Immature natural killer cell (primary cell): ENCODE results near the gene ARF4. TPM values are rescaled to one million over a fixed set of nuclear protein-coding genes. Genes with fewer than 3 reads are reported as not detected.
A peak's percentile ranks its signal among the peaks of the same experiment; 100 is the strongest.

Experiments used
- DNase-seq, 3 donors: peaks; one replicate each; pipeline ENCODE4 v3.0.0; 2022; ENCODE audit warnings: mixed read lengths in 1 of 3
- H3K27ac Mint-ChIP-seq, 6 donors: one replicate each; pipeline ENCODE4 v1.8.0; 2020; ENCODE audit warnings: mixed read lengths in 6 of 6, mild to moderate bottlenecking in 5 of 6, inconsistent platforms in 4 of 6, moderate library complexity in 3 of 6
- H3K27me3 Mint-ChIP-seq, 3 donors: one replicate each; pipeline ENCODE4 v1.8.0; 2020 to 2021; ENCODE audit warnings: low read depth in 3 of 3, mild to moderate bottlenecking in 3 of 3, mixed read lengths in 3 of 3, moderate library complexity in 3 of 3, inconsistent platforms in 1 of 3
- H3K36me3 Mint-ChIP-seq, 3 donors: one replicate each; pipeline ENCODE4 v1.8.0; 2020; ENCODE audit warnings: mixed read lengths in 3 of 3, inconsistent platforms in 2 of 3, mild to moderate bottlenecking in 2 of 3
- H3K4me1 Mint-ChIP-seq, 2 donors: one replicate each; pipeline ENCODE4 v1.8.0; 2020; ENCODE audit warnings: inconsistent platforms in 2 of 2, mild to moderate bottlenecking in 2 of 2, mixed read lengths in 2 of 2, moderate library complexity in 1 of 2
- H3K4me3 Mint-ChIP-seq, 5 donors: one replicate each; pipeline ENCODE4 v1.8.0; 2020; ENCODE audit warnings: mild to moderate bottlenecking in 5 of 5, mixed read lengths in 5 of 5, inconsistent platforms in 3 of 5, moderate library complexity in 3 of 5
- H3K9me3 Mint-ChIP-seq, 6 donors: one replicate each; pipeline ENCODE4 v1.8.0; 2020; ENCODE audit warnings: mild to moderate bottlenecking in 6 of 6, mixed read lengths in 6 of 6, inconsistent platforms in 4 of 6, moderate library complexity in 3 of 6
- polyA plus RNA-seq, 3 donors: library from polyadenylated mRNA; unstranded; fragments of 300-500 nt; fragmentation: Illumina TruSeq; gene quantifications; one replicate each; pipeline ENCODE4 v1.2.3, GENCODE V29; 2021

Gene ARF4
- polyA plus RNA-seq, 3 donors from 2014 or later = 136 to 221 (median 158) TPM

DNA sequence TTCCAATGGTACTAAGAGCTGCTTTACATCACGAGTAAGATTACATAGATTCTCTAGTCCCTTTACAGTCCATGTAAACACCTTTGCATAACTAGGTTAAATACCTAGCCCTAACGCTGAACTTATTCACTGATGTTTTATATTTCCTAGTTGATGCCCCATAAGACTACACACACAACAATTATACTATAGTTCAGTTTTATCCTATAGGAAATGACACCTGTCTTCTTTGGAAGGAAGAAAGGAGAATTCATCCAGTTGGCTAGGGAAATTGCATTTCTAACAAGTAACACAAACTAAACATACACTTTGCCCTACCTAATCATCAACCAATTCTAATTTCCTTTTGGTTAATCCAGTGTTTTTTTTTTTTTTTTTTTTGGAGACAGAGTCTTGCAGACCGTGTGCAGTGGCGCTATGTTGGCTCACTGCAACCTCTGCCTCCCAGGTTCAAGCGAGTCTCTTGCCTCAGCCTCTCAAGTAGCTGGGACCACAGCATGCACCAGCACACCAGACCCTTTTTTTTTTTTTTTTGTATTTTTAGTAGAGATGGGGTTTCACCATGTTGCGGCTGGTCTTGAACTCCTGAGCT, 27.2 kb downstream of the ARF4 start:
- no peak overlapping the region for H3K4me3 Mint-ChIP-seq
- H3K4me1 Mint-ChIP-seq = peaks cover 0 to 8% of the 10 kb centered on the region in 2 donors
- no peaks in the 10 kb centered on the region for H3K9me3 Mint-ChIP-seq
- no peak for DNase-seq
- peaks cover 0 to 19% (median 5%) of the 10 kb centered on the region in 3 donors for H3K36me3 Mint-ChIP-seq
- peak overlapping the region in 1 of 6 donors; percentile 21 for H3K27ac Mint-ChIP-seq
- H3K27me3 Mint-ChIP-seq = no peaks in the 10 kb centered on the region

GRCh38 chr3:57559526-57559925, 37.6 kb downstream of the ARF4 start:
- DNase-seq = no peak
- H3K9me3 Mint-ChIP-seq = no peaks in the 10 kb centered on the region
- H3K4me3 Mint-ChIP-seq = peak overlapping the region in 3 of 5 donors; percentile 1 to 27 (median 15)
- peaks cover 4 to 11% (median 10%) of the 10 kb centered on the region in 3 donors for H3K27me3 Mint-ChIP-seq
- H3K36me3 Mint-ChIP-seq = peaks cover 0 to 13% (median 11%) of the 10 kb centered on the region in 3 donors
- H3K4me1 Mint-ChIP-seq = peaks cover 50 to 67% of the 10 kb centered on the region in 2 donors
- peak overlapping the region in 2 of 6 donors; percentile 23 to 45 for H3K27ac Mint-ChIP-seq

- no peaks in the 10 kb centered on the region for H3K9me3 Mint-ChIP-seq
- peak; percentile 49 to 53 (median 51) for DNase-seq
- H3K4me1 Mint-ChIP-seq = peaks cover 46 to 62% of the 10 kb centered on the region in 2 donors
- H3K27ac Mint-ChIP-seq = peak overlapping the region; percentile 96 to 100 (median 98)
- H3K27me3 Mint-ChIP-seq = peaks cover 4 to 11% (median 10%) of the 10 kb centered on the region in 3 donors
- peak overlapping the region; percentile 87 to 98 (median 91) for H3K4me3 Mint-ChIP-seq
- H3K36me3 Mint-ChIP-seq = peaks cover 0 to 8% (median 7%) of the 10 kb centered on the region in 3 donors
Measured at GRCh38 chr3:57557085-57557537, 40.0 kb downstream of the ARF4 start.

DNA sequence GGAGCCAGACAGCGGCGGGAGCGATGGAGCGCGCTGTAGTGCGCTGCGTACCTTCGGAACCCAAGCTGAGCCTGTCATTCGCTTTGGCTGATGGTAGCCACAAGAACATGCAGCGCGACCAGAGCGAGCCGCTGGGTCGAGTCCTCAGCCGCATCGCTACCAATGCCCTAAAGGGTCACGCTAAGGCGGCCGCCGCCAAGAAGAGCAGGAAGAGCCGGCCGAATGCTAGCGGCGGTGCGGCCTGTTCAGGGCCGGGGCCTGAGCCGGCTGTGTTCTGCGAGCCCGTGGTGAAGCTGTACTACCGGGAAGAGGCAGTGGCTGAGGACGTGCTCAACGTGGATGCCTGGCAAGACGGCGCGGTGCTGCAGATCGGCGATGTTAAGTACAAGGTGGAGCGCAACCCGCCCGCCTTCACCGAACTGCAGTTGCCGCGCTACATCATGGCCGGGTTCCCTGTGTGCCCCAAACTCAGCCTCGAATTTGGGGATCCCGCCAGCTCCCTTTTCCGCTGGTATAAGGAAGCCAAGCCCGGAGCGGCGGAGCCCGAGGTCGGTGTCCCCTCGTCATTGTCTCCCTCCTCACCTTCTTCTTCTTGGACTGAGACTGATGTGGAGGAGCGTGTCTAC, 40.6 kb downstream of the ARF4 start:
- H3K27me3 Mint-ChIP-seq = peaks cover 4 to 11% (median 10%) of the 10 kb centered on the region in 3 donors
- no peaks in the 10 kb centered on the region for H3K9me3 Mint-ChIP-seq
- H3K4me3 Mint-ChIP-seq = peak overlapping the region; percentile 87 to 98 (median 91)
- H3K4me1 Mint-ChIP-seq = peaks cover 46 to 62% of the 10 kb centered on the region in 2 donors
- H3K27ac Mint-ChIP-seq = peak overlapping the region; percentile 96 to 100 (median 98)
- H3K36me3 Mint-ChIP-seq = peaks cover 0 to 8% (median 7%) of the 10 kb centered on the region in 3 donors
- DNase-seq = no peak

DNA sequence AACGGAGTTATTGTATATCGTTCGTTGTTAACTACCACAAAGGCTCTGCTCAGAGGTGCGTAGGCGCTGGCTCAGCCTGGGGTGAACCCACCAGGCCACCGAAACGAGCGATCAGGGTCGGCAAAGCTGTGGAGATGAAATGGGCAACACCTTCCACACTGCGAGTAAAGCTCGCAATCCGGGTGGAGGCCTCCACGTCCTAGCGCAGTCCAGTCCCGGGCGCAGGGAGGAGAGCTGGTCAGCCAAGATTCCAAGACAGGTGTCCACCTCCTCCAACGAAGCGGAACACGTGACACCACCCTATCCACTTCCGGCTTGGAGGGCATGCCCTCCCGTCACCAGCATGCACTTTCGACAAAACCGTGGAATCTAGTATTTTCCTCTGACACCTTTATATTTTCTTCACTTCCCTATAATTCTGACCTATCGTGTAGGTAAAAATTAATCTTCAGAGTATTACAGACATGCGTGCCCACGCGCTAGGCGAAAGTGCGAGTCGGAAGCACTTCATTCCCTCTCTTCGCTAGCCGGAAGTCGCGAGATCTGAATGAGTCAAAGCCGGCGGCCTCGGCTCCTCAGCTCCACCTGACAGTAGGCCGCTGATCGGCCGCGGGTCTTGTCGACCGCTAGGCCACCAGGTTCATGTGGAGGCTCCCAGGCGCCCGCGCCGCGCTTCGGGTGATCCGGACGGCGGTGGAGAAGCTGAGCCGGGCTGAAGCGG, 41.2 kb downstream of the ARF4 start, which contains the start of gene PDE12:
PDE12 (plus strand) TSS at position 537 of the 721 bp plus-strand sequence; CDS start at position 643, 106 bp downstream.
- peak within 1 kb of the TSS; percentile 96 to 100 (median 98) for H3K27ac Mint-ChIP-seq
- H3K4me1 Mint-ChIP-seq = peaks cover 44 to 58% of the 10 kb centered on the region in 2 donors
- peaks cover 4 to 11% (median 10%) of the 10 kb centered on the region in 3 donors for H3K27me3 Mint-ChIP-seq
- H3K9me3 Mint-ChIP-seq = no peaks in the 10 kb centered on the region
- H3K4me3 Mint-ChIP-seq = peak within 1 kb of the TSS; percentile 87 to 98 (median 91)
- peak; percentile 86 to 90 (median 89) for DNase-seq
- H3K36me3 Mint-ChIP-seq = peaks cover 0 to 8% (median 7%) of the 10 kb centered on the region in 3 donors

DNA sequence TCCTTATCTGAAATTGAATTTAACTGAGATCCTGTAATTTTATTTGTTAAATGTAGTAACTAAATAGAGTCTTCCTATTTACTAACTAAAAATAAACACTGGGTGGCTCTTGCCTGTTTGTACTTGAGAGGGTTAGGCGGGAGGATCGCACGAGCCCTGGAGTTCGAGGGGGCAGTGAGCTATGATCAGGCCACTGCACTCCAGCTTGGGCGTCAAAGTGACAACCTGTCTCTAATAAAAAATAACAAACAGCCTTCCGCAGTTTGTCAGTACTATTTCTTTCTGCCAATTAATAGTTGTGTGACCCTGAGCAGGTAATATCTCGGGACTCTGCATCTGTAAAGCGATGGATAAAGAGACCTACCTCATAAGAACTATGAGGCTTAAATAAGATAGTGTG, 41.8 kb downstream of the ARF4 start:
- Mint-ChIP-seq H3K4me1 (peaks cover 40 to 52% of the 10 kb centered on the region in 2 donors), H3K36me3 (peaks cover 0 to 8% (median 3%) of the 10 kb centered on the region in 3 donors), H3K9me3 (no peaks in the 10 kb centered on the region), H3K4me3 (peak overlapping the region; percentile 87 to 98 (median 91)), H3K27ac (peak overlapping the region; percentile 96 to 100 (median 98)), H3K27me3 (peaks cover 4 to 11% (median 10%) of the 10 kb centered on the region in 3 donors)
- DNase-seq = peak in 1 of 3 donors; percentile 3

DNA sequence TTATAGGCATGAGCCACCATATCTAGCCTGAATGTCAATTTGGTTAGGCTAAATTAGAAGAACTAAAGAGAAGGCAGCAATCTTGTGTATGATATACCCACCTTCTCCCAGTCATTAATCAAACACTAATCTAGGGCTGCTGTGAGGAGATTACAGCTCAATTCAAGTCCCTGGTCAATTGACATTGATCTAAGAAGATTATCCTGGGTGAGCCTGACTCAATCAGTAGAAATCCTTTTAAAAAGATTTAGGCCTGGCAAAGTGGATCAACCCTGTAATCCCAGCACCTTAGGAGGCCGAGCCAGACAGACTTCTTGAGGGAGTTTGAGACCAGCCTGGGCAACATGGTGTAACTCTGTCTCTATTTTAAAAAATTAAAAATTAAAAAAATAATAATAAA, 50.5 kb downstream of the ARF4 start:
- Mint-ChIP-seq H3K27me3 (peaks cover 0 to 9% (median 0%) of the 10 kb centered on the region in 3 donors), H3K4me3 (no peak overlapping the region), H3K27ac (no peak overlapping the region), H3K9me3 (no peaks in the 10 kb centered on the region), H3K4me1 (no peaks in the 10 kb centered on the region), H3K36me3 (no peaks in the 10 kb centered on the region)
- no peak for DNase-seq

GRCh38 chr3:57545636-57546268, 51.4 kb downstream of the ARF4 start:
- H3K27me3 Mint-ChIP-seq = peaks cover 0 to 9% (median 0%) of the 10 kb centered on the region in 3 donors
- no peak overlapping the region for H3K27ac Mint-ChIP-seq
- DNase-seq = no peak
- no peaks in the 10 kb centered on the region for H3K36me3 Mint-ChIP-seq
- no peak overlapping the region for H3K4me3 Mint-ChIP-seq
- H3K4me1 Mint-ChIP-seq = no peaks in the 10 kb centered on the region
- no peaks in the 10 kb centered on the region for H3K9me3 Mint-ChIP-seq

- Mint-ChIP-seq H3K36me3 (peaks cover 0 to 4% (median 0%) of the 10 kb centered on the region in 3 donors), H3K27me3 (peaks cover 0 to 9% (median 0%) of the 10 kb centered on the region in 3 donors), H3K27ac (no peak within 1 kb of the TSS), H3K4me3 (no peak within 1 kb of the TSS), H3K9me3 (no peaks in the 10 kb centered on the region), H3K4me1 (no peaks in the 10 kb centered on the region)
- DNase-seq = peak in 1 of 3 donors; percentile 3
Measured at GRCh38 chr3:57544181-57545125, 52.7 kb downstream of the ARF4 start, which contains the start of gene DNAH12. DNAH12 (minus strand) TSS chr3:57544344; CDS start chr3:57542870, 1,474 bp downstream.

DNA sequence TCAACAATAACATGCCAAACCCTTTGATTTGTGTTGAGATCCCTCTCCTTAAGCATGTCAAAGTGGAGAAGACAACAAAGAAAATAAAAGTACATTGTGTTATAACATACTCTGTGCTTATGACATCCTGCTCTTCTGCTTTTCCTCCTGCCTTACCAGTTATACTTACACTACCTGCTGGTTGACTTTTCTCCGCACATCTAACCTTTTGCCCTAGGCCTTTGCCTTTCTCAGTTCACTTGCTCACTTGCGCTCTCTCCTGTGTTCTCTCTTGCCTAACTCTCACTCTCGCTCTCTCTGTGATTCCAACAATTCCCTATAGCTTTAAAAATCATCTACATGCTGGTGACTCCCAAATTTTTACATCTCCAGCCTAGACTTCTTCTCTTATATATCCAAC, 58.7 kb downstream of the ARF4 start:
- Mint-ChIP-seq H3K4me3 (no peak overlapping the region), H3K27me3 (peaks cover 0 to 5% (median 1%) of the 10 kb centered on the region in 3 donors), H3K27ac (no peak overlapping the region), H3K36me3 (peaks cover 0 to 4% (median 0%) of the 10 kb centered on the region in 3 donors), H3K9me3 (no peaks in the 10 kb centered on the region), H3K4me1 (no peaks in the 10 kb centered on the region)
- no peak for DNase-seq

- H3K27me3 Mint-ChIP-seq = peaks cover 2 to 3% (median 2%) of the 10 kb centered on the region in 3 donors
- no peaks in the 10 kb centered on the region for H3K36me3 Mint-ChIP-seq
- no peak for DNase-seq
- H3K4me3 Mint-ChIP-seq = no peak overlapping the region
- H3K27ac Mint-ChIP-seq = no peak overlapping the region
- H3K4me1 Mint-ChIP-seq = no peaks in the 10 kb centered on the region
- H3K9me3 Mint-ChIP-seq = no peaks in the 10 kb centered on the region
Measured at GRCh38 chr3:57530071-57530608, 67.0 kb downstream of the ARF4 start.
